IPS-NIHi11 (cell line): Measurements from ENCODE around the gene CTBP1.

ENCODE experiments used
- DNase-seq: peaks from one replicate; pipeline ENCODE4 v3.0.0; 2012; ENCODE audit warnings: mixed read lengths, low spot score

CTBP1 gene

GRCh38 chr4:1209821-1210220 is 39.1 kb downstream of the CTBP1 start:
- DNase-seq: no peak

- no peak for DNase-seq
These were observed 39.8 kb downstream of the CTBP1 start for GRCh38 chr4:1208970-1209704.

DNA sequence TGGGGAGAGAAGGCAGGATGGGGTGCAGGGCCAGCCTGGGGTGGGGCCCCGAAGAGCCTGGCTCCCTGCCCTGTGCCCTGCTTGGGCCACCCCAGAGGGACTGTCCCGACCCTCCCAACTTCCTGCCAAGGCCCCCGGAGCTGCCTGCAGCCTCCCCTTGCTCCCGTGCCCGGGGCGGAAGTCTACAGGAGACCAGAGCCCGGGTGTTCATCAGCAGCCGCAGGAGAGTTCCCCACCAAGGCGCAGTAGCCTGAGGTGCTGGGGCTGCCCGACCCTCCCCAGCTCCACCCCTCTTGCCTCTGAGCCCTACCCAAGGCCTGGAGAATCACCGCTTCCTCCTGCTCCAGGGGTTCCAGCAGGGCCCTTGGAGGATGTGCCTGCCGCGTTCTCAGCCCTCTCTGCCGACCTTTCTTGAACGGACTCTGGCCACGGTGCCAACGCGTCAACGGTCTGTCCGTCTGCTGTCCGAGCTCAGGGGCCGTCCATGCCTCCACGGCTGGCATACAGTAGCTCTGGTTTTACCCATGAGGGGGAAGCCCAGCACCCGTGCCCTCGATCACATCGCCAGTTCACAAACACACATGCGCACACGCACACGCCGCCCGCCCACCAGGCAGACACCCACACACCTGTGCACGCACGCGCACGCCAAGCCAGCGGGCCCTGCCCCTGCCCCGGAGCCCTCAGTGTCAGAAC is 40.5 kb downstream of the CTBP1 start:
- peak; percentile 51 for DNase-seq

DNA sequence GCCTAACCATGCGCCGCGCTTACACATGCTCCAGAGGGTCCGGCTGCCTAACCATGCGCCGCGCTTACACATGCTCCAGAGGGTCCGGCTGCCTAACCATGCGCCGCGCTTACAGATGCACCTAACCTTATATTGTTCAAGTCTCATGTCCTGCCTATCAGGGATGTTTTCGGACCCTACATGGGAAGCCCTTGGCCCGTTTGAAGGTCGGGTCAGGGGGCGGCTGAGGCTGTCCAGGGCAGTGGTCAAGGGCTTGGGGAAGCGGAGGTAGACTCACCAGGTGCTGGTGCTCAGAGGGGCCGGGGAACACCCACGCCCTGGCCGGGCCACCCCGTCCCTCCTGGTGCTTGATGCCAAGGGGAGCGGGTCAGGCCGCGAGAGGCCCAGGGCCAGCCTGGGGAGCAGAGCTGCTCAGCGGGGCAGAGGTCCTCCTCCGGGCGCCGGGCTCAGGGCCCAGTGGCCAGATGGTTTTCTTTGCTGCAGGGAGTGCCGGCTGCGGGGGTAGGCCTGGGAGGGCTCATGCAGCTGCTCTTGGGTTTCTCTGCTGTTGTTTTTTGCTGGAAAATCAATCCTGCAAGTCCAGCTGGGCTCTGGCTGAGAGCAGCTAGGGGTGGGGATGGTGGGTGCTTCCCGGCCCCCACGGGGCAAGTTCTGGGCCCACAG is 41.2 kb downstream of the CTBP1 start:
- peak; percentile 48 for DNase-seq

- peak; percentile 22 for DNase-seq
These were observed 41.8 kb downstream of the CTBP1 start for GRCh38 chr4:1207157-1207470.

GRCh38 chr4:1206299-1207156 is 42.4 kb downstream of the CTBP1 start:
- DNase-seq: peak; percentile 21

DNA sequence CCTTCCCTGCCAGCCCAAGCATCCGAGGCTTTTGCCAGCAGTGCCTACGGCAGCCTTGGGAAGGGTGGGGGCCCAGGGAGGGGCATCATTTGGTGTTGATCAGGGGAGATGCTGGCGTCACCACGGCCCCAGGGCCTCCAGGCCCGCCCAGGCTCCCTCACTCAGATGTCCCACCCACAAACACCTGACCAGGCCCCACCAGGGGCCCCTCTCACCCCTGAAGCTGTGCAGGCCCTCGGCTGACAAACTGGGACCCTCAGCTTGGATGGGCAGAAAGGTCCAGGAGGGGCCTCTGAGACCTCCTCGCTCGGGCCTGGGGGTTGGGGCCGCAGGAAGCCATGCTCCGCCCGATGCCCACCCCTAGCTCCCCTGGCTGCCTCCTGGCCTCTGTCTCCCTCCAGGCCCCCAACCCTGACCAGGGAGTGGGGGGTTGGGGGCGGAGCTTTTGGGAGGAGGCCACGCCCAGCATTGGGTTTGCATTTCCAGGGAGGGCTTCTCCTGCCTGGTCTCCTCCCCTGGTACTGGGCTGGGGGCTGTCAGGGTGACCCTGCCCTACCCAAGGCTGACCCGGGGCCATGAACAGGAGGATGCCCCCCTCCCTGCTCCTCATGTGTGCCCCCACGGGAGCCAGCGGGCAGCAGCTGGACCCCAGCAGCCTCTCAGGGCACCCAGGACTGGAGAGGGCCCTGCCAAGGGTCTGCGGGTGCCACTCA is 43.2 kb downstream of the CTBP1 start:
- DNase-seq: peak; percentile 40

- peak; percentile 19 for DNase-seq
These were observed 43.9 kb downstream of the CTBP1 start for GRCh38 chr4:1204828-1205585.

- DNase-seq: no peak
These were observed 44.6 kb downstream of the CTBP1 start for GRCh38 chr4:1204286-1204827.

- peak; percentile 12 for DNase-seq
These were observed 45.8 kb downstream of the CTBP1 start for GRCh38 chr4:1203026-1203616.

DNA sequence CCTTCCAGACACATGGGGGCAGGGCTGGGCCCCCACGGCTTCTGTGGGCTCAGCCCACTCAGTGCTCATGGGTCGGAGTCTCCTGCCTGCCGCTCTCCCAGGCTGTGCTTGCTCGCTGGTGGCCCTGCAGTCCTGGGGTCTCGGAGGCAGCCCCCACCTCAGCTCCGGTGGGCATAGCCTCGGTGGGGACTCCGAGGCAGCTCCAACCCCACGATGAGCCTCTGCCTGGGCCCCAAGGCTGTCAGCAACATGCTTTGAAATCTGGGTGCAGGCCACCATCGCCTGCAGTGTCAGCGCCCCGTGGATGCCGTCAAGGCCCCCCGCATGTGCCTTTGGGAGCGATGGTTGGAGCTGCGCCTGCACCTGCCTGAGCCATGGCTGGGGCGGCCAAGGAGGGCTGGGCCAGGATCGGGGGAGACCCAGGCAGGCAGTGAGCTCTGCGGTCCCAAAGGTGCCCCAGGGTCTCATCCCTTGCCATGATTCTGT is 46.4 kb downstream of the CTBP1 start:
- DNase-seq: peak; percentile 3

DNA sequence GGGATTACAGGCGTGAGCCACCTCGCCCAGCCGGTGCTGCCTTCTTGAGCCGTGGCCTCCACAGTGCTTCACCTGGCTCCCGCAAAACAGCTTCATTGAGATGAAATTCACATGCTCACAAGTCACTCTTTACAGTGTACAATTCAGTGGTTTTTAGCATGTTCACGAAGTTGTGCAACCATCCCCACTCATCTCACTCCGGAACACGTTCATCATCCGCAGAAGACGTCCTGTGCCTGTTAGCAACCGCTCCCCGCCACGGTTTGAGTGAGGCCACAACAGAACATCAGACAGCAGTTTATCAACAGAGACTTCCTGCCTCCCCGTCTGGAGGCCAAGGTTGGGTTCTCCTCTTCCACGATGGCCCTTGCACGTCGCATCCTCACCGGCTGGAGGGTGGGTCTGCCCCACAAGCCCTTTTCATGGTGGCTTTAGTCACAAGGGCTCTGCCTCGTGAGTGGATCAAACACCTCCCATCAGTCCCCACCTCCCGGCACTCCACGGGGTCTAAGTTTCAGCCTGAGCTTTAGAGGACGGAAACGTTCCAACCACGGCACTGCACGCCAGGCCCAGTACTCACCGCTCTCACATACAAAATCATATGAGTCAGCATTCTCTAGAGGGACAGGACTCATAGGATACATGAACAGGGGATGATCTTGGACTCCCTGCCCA is 46.9 kb downstream of the CTBP1 start:
- DNase-seq: peak; percentile 11

GRCh38 chr4:1200425-1201035 is 48.4 kb downstream of the CTBP1 start:
- peak; percentile 42 for DNase-seq

DNA sequence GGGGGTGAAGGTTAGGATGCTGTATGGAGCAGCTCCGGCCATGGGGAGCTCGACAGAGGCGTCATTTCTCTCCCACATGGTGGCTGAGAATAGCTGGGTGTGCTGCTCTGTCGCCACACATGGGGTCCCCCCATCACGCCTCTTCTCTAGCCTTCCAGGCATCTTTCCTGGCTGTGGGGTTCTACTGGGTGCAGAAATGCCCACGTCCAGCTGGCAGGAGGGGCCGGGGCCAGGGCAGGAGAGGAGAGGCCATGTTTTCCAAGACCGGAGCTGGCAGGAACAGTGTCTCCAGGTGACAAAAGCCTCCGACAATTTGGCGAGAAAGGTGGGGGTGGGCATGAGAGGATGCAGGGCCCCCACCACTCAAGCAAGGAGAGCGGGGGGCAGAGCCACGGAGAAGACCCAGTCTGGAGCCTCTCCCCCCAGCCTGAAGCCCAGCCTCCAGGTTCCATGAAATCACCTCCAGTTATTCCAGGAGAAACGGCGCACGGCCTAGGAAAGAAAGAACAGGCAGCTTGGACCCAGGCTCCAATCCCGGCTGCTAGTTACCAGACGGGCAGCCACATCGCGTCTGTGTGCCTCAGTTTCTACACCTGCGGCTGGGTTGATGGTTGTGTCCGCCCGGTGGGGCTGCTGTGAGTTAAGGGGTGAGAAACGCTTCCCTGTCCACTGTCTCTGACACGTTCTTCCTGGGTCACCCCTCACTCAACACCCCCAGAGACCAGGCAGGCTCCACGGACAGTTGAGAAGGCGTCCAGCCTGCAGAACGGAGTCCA is 49.2 kb downstream of the CTBP1 start:
- peak; percentile 11 for DNase-seq

GRCh38 chr4:1198098-1198844 is 50.7 kb downstream of the CTBP1 start:
- no peak for DNase-seq

DNA sequence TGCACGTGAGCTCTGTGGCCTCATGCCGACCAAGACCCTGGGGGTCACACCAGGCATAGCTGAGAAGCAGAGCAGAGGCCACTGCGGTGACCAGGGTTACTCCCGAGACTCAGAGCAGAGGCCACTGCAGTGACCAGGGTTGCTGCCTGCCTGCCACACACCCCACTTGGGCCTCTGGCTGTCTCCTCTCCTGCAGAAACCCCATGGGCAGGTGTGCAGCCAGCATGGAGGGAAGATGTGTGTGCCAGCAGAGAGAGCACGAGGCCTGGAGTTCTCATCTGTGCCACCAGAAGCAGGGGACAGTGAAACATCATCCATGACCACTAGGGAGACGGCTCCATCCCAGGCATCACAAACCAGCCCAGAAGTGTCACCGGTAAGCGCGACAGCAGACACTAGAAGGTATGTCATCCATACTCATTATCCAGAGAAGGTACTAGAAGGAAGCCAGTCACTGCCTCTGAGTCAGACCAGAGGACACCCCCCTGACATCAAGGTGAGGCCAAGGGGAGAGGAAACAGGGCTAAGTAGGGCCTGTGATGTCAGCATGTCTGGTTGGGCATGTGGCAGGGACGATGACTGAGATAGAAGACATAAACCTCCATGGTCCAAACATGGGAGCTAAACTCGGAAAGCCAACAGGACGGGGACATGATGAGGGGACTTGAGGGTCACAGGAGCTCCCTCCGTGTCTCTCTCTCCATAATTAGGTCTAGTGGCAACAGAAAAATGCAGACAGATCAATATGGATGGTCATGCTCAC is 52.3 kb downstream of the CTBP1 start:
- peak; percentile 17 for DNase-seq
